ENCODE results near the gene ARTN. TPM values are rescaled to one million over a fixed set of nuclear protein-coding genes. Genes with fewer than 3 reads are reported as not detected.
A peak's percentile ranks its signal among the peaks of the same experiment; 100 is the strongest.

The ARTN gene
- total and polyA plus RNA-seq, 7 donors = 0.05 to 0.79 (median 0.43) TPM; not detected in 1

- H3K36me3 ChIP-seq (ENCODE audit: insufficient read depth in 1 of 2, low read depth in 1 of 2) = no peaks in the 10 kb centered on the region
- 87 to 90% (median 90%) methylated on average over 3 of the region's 3 CpGs for WGBS, 3 donors
- ATAC-seq (no peak), DNase-seq (no peak)
- TF ChIP-seq, protein P1, sequence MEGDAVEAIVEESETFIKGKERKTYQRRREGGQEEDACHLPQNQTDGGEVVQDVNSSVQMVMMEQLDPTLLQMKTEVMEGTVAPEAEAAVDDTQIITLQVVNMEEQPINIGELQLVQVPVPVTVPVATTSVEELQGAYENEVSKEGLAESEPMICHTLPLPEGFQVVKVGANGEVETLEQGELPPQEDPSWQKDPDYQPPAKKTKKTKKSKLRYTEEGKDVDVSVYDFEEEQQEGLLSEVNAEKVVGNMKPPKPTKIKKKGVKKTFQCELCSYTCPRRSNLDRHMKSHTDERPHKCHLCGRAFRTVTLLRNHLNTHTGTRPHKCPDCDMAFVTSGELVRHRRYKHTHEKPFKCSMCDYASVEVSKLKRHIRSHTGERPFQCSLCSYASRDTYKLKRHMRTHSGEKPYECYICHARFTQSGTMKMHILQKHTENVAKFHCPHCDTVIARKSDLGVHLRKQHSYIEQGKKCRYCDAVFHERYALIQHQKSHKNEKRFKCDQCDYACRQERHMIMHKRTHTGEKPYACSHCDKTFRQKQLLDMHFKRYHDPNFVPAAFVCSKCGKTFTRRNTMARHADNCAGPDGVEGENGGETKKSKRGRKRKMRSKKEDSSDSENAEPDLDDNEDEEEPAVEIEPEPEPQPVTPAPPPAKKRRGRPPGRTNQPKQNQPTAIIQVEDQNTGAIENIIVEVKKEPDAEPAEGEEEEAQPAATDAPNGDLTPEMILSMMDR (IDR thresholded peaks at IDR 0.05) = no peak
- H3K4me3 ChIP-seq = no peak overlapping the region
- H3K27me3 ChIP-seq (ENCODE audit: insufficient read depth in 3 of 3, low read length in 2 of 3) = no peaks in the 10 kb centered on the region
- H3K4me1 ChIP-seq = peaks cover 8% of the 10 kb centered on the region
- intact Hi-C loops (cut with DNase I) = loop anchor here in 1 of 2 donors (10.0 kb wide), 1 partner anchor 408 kb away; the partner anchor contains the start of gene PTPRF
- no peak overlapping the region for H3K27ac ChIP-seq
- H3K9me3 ChIP-seq = no peaks in the 10 kb centered on the region
Measured at GRCh38 chr1:43942411-43942810, 8.8 kb downstream of the ARTN start.

DNA sequence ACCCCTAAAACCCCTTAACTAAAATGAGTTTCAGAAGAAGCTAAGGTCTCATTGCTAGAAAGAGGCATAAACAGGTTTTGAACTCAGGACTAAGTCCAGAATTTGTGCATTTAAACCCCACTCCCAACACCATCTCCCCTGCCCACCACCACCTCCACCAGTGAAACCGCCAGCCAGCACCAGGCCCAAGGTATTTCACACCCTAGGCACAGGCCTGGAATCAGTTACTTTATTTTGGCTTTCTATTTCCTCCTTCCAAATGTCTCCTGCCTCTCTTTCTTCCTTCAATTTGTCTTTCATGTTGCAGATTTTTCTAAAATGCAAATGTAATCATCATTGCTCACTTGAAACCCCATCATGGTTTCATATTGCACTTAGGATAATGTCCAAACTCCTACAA lies 11.3 kb downstream of the ARTN start:
- Histone ChIP-seq H3K36me3 (ENCODE audit: insufficient read depth in 1 of 2, low read depth in 1 of 2) (peaks cover 0 to 6% of the 10 kb centered on the region in 2 donors), H3K4me3 (no peak overlapping the region), H3K27me3 (ENCODE audit: insufficient read depth in 3 of 3, low read length in 2 of 3) (no peaks in the 10 kb centered on the region), H3K27ac (no peak overlapping the region), H3K9me3 (no peaks in the 10 kb centered on the region), H3K4me1 (peaks cover 31% of the 10 kb centered on the region)
- no peak for ATAC-seq
- WGBS, 3 donors = 85 to 100% (median 91%) methylated on average over 1 of the region's 1 CpG
- DNase-seq = no peak
- TF ChIP-seq, protein P1 (IDR thresholded peaks at IDR 0.05) = no peak
- intact Hi-C loops (cut with DNase I) = loop anchor here in 1 of 2 donors (10.0 kb wide), 1 partner anchor 410 kb away; the partner anchor contains the start of gene PTPRF

DNA sequence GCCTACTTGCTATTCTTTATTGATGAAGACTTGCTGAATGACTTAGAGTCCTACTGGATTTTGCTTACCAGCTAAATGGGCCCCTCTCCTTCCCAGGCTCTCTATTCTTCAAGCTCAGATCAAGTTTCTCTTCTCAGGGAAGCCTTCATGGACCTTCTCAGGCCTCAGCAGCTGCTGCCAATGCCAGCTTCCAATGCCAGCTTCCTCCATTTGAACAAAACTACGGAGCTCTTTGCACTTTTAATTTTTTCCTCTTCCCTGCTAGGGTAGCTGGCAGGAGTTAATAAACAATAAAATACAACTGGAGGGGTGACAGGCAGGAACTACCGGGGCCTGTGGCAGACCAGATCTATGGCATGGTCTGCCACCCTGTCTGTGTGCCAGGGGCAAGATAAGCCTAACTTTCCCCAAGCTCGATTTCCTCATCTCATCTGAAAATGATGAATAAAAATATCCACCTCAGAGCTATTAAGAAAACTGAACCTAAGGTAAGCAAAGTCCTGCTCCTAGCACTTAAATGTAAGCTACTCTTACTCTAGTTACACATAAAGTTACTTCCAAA lies 12.2 kb downstream of the ARTN start:
- Histone ChIP-seq H3K27me3 (ENCODE audit: insufficient read depth in 3 of 3, low read length in 2 of 3) (no peaks in the 10 kb centered on the region), H3K36me3 (ENCODE audit: insufficient read depth in 1 of 2, low read depth in 1 of 2) (peaks cover 0 to 15% of the 10 kb centered on the region in 2 donors), H3K4me3 (peak overlapping the region; percentile 79), H3K9me3 (no peaks in the 10 kb centered on the region), H3K27ac (peak overlapping the region; percentile 99), H3K4me1 (peaks cover 40% of the 10 kb centered on the region)
- ATAC-seq (no peak), DNase-seq (no peak)
- TF ChIP-seq, protein P1 (IDR thresholded peaks at IDR 0.05) = no peak
- intact Hi-C loops (cut with DNase I) = loop anchor here in 1 of 2 donors (10.0 kb wide), 1 partner anchor 411 kb away; the partner anchor contains the start of gene PTPRF
- WGBS, 3 donors = 6 to 11% (median 7%) methylated on average over 3 of the region's 3 CpGs

DNA sequence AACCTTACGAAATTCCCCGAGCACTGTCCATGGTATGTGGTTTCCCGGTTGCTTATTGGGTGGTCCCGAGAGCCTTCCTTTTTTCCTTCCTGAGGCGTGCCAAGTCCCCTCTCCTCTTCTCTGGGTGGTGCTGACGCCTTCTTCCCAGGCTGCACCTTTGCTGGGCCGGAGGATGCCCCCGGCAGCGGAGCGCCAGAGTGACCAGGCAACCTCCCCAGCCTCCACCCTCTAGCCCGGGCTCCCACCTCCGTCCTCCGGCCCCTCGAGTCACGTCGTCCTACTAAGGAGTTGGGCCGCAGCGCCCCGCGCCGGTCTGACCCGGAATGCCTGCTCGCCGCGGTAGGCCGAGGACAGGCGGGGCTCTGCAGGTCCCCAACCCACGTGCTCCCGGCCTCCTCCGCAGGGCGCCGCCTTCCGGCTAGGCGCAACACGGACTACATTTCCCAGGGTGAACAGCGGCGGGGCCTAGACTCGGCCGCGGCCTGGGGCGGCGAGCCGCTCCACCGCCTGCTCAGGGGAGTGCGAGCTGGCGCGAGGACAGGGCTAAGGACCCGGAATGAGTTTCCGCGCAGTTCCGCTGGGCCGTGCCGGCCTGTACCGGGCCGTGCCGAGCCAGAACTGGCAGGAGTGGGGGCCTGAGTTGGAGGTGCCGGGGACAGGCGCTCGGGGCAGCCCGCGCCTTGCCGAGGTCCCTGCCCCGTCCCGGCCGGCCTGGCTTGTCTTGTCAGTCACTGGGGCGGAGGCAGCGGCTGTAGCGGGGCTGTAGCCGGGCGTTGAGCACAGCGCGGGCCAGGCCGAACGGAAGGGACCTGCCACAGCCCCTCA lies 12.8 kb downstream of the ARTN start, which contains the start of gene IPO13:
TSS of gene IPO13 (plus strand) at position 715 of the 825 bp plus-strand sequence. CDS start 651 bp downstream, outside the sequence.
- H3K9me3 ChIP-seq = no peaks in the 10 kb centered on the region
- peak within 1 kb of the TSS; percentile 79 for H3K4me3 ChIP-seq
- ATAC-seq (peak; percentile 89 to 93 (median 90)), DNase-seq (peak; percentile 96 to 99)
- WGBS, 3 donors = 0% methylated on average over 62 to 74 of the region's 74 CpGs
- TF ChIP-seq, protein P1 (IDR thresholded peaks at IDR 0.05) = peak; percentile 69
- peak within 1 kb of the TSS; percentile 99 for H3K27ac ChIP-seq
- peaks cover 47% of the 10 kb centered on the region for H3K4me1 ChIP-seq
- no peaks in the 10 kb centered on the region for H3K27me3 ChIP-seq (ENCODE audit: insufficient read depth in 3 of 3, low read length in 2 of 3)
- H3K36me3 ChIP-seq (ENCODE audit: insufficient read depth in 1 of 2, low read depth in 1 of 2) = peaks cover 0 to 21% of the 10 kb centered on the region in 2 donors
- intact Hi-C loops (cut with DNase I) = loop anchor here in 1 of 2 donors (10.0 kb wide), 1 partner anchor 412 kb away; the partner anchor contains the start of gene PTPRF

All from psoas muscle (tissue), 8 donors.